Inferior parietal cortex (tissue), 1 donor: ENCODE measurements around the gene NMRAL1.
A peak's percentile ranks its signal among the peaks of the same experiment; 100 is the strongest.

Experiments used
- DNase-seq: peaks from one replicate; pipeline ENCODE4 v3.0.0-alpha.2; 2016; ENCODE audit errors: extremely low spot score

NMRAL1 gene

DNA sequence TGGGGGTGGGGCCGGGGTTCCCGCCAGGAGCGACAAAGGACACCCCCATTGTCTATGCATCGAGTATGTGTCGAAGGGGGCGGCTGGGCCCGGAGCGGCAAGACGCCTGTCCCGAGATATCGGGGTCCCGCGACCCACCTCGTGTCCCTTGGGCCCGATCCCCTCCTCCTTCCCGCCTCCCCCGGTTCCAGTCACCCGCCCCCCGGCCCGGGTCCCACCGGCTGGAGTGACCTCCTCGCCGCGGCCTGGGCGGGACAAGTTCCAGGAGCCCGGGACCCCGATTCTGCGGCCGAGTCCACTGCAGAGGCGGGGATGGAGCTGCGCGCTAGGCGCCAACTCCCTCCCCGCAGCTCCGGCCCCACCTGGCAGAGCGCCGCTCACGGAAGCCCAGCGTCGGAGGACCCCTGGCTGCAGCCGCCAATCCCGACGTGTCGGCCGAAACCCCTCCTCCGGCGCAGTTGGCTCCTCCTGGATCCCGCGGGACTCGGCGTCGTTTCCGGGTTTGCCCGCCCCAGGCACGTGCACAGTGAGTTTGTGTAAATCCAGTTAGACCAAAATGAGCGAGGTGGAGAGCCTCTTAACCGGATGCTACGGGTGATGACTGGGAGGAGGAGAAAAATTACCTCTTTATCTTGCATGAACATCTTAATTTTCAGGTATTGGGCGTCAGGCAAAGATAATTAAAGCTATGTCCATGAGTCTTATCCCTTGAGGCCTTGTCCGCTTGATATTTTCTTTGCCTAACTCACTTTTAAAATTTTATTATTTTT lies at the start of gene NMRAL1:
TSS of gene NMRAL1 (minus strand) at position 434 of the 770 bp plus-strand sequence. CDS start 493 bp downstream, outside the sequence.
- peak; percentile 86 for DNase-seq

GRCh38 chr16:4523686-4524085 lies 49.3 kb upstream of the NMRAL1 start:
- DNase-seq: no peak

DNA sequence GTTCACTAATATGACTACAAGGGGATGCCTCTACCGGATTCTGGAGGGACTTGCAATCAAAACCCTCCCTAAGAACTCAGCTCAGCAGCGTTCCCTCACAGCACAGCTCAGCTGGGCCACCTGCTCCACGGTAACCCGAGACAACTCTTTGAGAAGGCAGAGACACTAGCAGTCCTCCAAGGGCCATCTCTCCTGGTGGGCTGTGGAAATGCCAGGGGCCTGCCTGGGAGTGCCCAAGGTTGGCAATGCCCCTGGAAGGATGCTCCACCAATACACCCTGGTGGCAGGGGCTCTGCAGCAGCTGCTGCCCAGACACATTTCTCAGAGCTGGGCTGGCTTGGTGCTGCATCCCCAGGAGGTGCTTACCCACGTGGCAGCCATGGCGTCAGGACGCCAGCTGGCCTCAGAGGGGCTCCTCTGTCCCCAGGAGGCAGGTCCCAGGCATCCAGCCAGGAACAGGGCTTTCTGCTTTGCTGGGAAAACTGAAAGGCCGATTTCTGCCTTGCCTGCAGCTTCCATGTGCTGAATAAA lies 47.7 kb upstream of the NMRAL1 start:
- DNase-seq: peak; percentile 73

- no peak for DNase-seq
Measured at GRCh38 chr16:4520913-4521312, 46.5 kb upstream of the NMRAL1 start.

DNA sequence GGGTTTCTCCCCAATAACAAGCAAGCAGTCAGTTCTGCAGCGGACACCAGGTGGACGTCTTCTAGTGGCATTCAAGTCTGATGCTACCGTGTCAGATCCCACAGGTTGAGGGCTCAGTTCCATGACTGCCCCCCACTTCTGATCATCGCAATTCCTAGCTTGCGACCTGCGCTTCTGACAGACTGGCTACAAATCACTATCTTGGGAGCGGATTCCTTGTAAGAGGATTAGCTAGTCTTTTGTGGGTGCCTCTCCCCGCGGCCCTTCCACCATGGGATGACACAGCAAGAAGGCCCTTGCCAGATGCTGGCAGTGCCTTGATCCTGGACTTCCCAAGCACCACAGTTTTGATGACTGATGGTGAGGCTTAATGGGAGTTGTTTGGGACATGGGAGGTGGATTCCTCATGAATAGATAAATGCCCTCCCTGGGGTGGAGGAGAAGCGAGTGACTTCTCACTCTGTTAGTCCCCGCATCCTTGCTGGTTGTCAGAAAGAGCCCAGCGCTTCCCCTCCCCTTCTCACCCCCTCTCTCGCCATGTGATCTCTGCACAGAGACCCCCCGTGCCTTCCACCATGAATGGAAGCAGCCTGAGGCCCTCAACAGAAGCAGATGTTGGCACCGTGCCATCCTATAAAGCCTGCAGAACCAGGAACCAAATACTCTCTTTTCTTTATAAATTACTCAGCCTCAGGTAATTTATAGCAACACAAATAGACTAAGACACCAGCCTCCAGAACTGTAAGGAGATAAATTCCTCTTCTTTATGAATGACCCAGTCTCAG lies 45.0 kb upstream of the NMRAL1 start:
- no peak for DNase-seq

- DNase-seq: no peak
Measured at GRCh38 chr16:4517812-4518680, 43.6 kb upstream of the NMRAL1 start.

DNA sequence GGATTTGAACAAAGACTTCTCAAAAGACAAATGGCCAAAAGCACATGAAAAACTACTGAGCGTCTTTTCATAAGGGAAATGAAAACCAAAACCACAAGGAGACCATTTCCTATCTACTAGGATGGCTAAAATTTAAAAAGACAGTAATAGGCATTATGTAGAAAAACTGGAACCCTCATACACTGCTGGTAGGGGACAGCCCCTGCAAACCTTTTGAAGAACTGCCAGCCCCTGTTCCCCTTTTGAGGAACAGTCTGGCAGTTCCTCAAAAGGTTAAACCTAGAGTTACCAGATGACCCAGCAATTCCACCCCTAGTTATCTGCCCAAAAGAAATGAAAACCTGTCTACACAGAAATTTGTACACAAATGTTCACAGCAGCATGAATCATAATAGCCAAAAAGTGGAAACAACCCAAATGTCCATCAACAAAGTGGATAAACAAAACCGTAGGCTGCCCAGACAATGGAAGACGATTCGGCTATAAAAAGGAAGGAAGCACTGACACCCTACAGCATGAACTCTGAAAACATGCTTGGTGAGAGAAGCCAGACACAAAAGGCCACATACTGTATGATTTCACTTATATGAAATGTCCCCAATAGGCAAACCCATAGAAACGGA lies 41.3 kb upstream of the NMRAL1 start:
- no peak for DNase-seq

GRCh38 chr16:4514606-4515005 lies 40.2 kb upstream of the NMRAL1 start:
- DNase-seq: no peak

DNA sequence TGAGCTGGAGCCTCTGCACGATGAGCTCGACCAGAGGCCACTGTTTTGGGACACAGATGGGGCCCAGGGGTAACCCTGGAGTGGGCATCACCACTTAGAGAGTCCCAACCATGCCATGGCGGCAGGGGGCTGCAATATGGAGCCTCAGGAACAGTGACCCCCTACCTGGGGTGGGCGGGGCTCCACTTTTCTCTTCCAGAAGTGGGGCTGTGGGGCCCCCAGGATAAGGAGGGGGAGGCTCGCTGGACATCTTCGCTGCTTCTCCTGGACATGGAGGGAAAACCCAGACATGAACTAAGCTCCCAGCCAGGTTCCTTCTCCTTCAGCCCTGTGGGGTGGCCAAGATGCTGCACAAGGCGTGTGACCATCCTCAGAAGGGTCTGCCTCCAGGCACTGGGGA lies 39.5 kb upstream of the NMRAL1 start:
- no peak for DNase-seq

DNA sequence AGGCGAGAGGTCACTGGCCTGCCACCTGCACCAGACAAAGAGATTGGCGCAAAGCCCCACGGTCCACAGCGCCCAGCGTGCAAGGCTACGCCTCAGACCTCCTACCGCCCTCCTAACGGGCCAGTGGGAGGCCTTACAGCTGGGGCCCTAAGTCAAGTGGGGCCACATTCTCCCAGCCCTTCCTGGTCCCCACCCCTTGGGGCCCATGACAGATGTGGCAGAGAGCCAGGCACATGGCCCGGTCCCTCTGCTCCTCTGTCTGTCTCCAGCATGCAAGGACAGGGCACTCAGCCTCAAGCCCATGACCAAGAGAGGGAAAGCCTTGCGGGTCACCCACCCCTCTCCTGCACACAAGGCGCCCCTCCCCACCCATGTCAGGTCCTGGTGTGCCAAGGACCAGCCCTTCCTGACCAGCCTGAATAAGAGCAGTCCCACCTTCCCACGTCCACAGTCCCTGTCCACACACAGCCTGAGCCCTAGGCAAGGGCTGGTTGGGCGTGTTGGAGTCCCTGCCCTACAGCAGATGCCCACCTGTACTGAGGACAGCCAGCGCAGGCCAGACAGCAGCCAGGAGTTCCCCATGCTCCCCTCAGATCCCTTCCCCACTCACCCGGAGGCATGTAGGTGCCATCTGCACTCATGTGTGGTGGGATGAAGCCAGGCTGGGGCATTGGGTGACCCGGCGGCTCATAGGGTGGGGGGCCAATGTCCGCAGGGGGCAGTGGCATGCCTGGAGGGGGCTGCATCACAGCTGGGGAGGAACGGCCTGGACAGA lies 38.8 kb upstream of the NMRAL1 start:
- DNase-seq: no peak

- DNase-seq: no peak
Measured at GRCh38 chr16:4512473-4512872, 38.0 kb upstream of the NMRAL1 start.

DNA sequence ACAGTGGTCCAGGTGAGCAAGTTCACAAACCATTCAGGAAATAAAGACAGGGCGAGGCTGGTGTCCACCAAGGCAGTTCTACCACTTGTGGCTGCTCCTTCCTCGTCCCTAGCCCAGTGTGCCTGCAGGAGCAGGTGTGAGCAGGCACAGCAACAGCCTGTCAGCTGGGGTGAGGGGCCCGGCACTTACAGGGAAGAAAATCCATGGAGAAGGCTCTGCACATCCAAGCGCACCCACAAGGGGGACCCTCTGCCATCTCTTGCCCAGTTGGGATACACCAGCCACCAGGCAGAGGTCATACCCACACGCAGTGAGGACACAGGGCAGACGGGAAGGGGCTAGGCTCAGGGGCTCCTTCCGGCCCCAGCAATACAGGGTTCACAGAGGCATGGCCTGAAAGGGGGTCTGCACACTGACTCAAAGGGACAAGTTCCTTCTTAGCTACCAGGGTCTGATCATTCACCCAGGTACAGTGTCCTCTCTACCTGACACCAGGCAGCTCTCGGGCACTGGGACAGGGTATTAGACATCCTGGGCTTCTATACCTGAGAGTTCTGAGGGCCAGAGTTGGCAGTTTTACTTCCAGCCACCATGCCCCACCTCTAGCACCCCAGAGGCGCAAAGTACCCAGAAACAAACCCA lies 37.1 kb upstream of the NMRAL1 start:
- DNase-seq: peak; percentile 51

DNA sequence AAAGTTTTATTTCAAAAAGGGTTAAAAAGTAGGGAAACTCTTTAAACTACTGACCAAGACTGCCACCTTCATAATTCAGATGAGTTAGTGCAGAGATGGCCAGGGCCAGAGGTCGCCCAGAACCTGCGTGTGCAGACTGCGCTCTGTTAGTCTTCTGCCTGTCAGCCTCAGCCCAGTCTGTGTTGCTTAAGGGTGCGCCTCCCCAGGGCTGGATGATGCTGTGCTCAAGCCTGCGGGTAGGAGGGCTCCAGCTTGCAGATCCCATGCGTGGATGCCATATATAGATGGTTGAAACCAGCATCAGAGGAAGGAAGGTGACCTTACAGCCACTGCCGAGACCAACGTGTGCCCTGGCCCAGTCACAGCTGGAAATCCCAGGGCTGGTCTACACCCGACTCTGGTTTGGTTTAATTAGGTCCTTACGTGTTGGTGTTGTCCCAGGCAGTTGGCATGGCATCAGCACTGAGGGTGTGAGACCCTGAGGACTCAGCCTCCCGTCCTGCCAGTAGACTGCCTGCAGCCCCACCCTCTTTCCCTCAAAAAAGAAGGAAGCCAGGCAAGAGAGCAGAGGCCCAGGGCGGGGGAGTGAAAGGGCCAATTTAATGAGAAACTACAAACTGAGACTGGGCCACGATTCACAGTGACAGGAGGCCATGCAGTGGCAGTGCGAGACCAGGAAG lies 36.5 kb upstream of the NMRAL1 start:
- no peak for DNase-seq

GRCh38 chr16:4510131-4510530 lies 35.7 kb upstream of the NMRAL1 start:
- DNase-seq: no peak

DNA sequence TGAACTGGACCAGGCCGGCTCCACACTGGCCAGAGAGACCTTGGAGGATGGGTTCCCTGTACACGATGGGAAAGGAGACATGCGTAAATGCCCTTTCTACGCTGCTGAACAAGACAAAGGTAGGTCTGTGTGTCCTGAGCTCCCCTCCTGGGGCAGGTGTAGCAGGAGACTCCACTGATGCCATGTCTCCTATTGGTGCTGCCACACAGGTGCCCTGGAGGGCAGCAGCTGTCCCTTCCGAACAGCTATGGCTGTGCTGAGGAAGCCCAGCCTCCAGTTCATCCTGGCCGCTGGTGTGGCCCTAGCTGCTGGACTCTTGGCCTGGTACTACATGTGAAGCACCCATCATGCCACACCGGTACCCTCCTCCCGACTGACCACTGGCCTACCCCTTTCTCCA lies 35.0 kb upstream of the NMRAL1 start:
- DNase-seq: no peak

DNA sequence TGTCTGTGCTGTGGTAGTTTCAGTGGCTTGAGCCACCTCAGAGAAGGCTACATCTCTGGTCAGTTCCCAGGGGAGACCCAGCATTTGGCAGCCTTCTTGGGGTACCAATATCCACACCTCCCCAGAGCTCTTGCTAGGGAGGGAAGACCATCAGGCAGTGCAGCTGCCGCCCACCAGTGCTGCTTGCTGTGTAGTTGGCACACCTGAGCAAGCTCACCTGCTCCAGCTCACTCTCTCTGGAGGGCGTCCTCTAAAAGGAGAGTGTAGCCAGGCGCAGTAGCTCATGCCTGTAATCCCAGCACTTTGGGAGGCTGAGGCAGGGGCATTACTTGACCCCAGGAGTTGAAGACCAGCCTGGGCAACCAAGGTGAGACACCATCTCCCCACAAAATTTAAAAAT lies 34.4 kb upstream of the NMRAL1 start:
- no peak for DNase-seq

DNA sequence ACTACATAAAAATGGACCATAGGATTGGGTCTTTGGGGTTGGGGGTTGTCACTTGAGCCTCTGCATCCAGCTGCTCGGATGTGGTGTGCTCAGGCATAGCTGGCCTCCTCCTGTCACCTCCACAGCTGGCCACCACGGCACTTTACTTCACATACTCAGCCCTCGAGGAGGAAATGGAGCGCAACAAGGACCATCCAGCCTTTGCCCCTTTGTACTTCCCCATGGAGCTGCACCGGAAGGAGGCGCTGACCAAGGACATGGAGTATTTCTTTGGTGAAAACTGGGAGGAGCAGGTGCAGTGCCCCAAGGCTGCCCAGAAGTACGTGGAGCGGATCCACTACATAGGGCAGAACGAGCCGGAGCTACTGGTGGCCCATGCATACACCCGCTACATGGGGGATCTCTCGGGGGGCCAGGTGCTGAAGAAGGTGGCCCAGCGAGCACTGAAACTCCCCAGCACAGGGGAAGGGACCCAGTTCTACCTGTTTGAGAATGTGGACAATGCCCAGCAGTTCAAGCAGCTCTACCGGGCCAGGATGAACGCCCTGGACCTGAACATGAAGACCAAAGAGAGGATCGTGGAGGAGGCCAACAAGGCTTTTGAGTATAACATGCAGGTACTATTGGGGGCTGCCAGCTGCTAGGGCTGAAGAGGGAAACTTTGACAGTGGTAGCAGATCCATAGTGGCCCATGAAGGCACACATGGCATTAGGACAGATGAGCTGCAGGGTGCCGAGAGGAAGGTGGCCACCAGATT lies 33.3 kb upstream of the NMRAL1 start:
- no peak for DNase-seq

GRCh38 chr16:4506450-4506849 lies 32.0 kb upstream of the NMRAL1 start:
- DNase-seq: peak; percentile 94
